HepG2 (cell line): ENCODE measurements around the gene SLC9A9. TPM values are rescaled to one million over a fixed set of nuclear protein-coding genes. Genes with fewer than 3 reads are reported as not detected.

Source experiments
- ATAC-seq: fragments of 200-7000 bp; cut with Tn5 transposase; 3 replicates; pipeline ENCODE4 v1.9.1; 2020; ENCODE audit warnings: mild to moderate bottlenecking, moderate library complexity
- BruUV-seq: library from RNA; stranded (reverse); fragments of 400-500 nt; replicated peaks from 2 replicates; lab custom pipeline; 2021; lab: Mats Ljungman, UMichigan
- CTCF ChIA-PET: fragments of 300-600 bp; formaldehyde crosslinking; extraction: SDS; loops from one replicate; lab custom pipeline; 2021; ENCODE audit warnings: low total read pairs, inconsistent platforms, low intra/inter-chr PET ratio; lab: Yijun Ruan, JAX
- POLR2A ChIA-PET: fragments of 350-600 bp; sonication (Branson Sonifier 250); formaldehyde crosslinking; loops from one replicate; lab custom pipeline; 2020; ENCODE audit warnings: antibody characterized with exemption, inconsistent platforms; lab: Yijun Ruan, JAX
- DNase-seq: peaks from one replicate; pipeline ENCODE4 v3.0.0-alpha.2; 2015; ENCODE audit warnings: low spot score
- FAIRE-seq: peaks from 3 replicates; lab custom pipeline; 2011; peaks lifted over from hg19 to GRCh38; lab: Jason Lieb, UNC
- H2AFZ ChIP-seq: one replicate; pipeline ENCODE4 v1.6.1; 2011; ENCODE audit warnings: low read length, inconsistent platforms
- H3K27ac ChIP-seq: fragments of 300-600 bp; 3 replicates; pipeline ENCODE4 v1.8.0; 2011; ENCODE audit warnings: mixed run types, mild to moderate bottlenecking, mixed read lengths, low read length, inconsistent platforms; ENCODE audit not compliant: insufficient read depth; ENCODE audit errors: extremely low read length
- H3K27me3 ChIP-seq, 2 experiments: fragments of 200-600 bp in 1 of 2; 2 replicates in 1 of 2; 3 replicates in 1 of 2; pipeline versions ENCODE4 v1.6.0 to v1.8.0; 2011; ENCODE audit warnings: low read length in 2 of 2, mild to moderate bottlenecking in 2 of 2, moderate library complexity in 2 of 2, inconsistent platforms in 1 of 2; ENCODE audit not compliant: insufficient read depth in 2 of 2, control insufficient read depth in 1 of 2
- H3K36me3 ChIP-seq, 2 experiments: fragments of 200-600 bp in 1 of 2; replicated peaks in 1 of 2; 2 replicates in 1 of 2; 3 replicates in 1 of 2; pipeline versions ENCODE4 v1.5.1 to v1.8.0; 2011; ENCODE audit warnings: low read length in 2 of 2, inconsistent platforms in 1 of 2; ENCODE audit not compliant: insufficient read depth in 2 of 2, control insufficient read depth in 1 of 2
- H3K4me1 ChIP-seq: 2 replicates; pipeline ENCODE4 v1.5.1; 2012; ENCODE audit warnings: low read length, inconsistent platforms; ENCODE audit not compliant: insufficient read depth
- H3K4me2 ChIP-seq: 2 replicates; pipeline ENCODE4 v1.6.0; 2011; ENCODE audit warnings: low read depth, low read length, inconsistent platforms
- H3K4me3 ChIP-seq, 3 experiments: fragments of 200-600 bp in 1 of 3; sonication (generic), shearing (Covaris generic) in 1 of 3; replicated peaks in 1 of 3; 2 replicates each; pipeline ENCODE4 v1.5.1; 2011 to 2016; ENCODE audit warnings: low read length in 3 of 3, inconsistent platforms in 2 of 3, low read depth in 2 of 3, mild to moderate bottlenecking in 2 of 3, control low read depth in 1 of 3, mixed read lengths in 1 of 3; ENCODE audit not compliant: insufficient read depth in 1 of 3
- H3K79me2 ChIP-seq: one replicate; pipeline ENCODE4 v1.6.1; 2011; ENCODE audit warnings: low read length, inconsistent platforms; ENCODE audit not compliant: insufficient read depth
- H3K9ac ChIP-seq: 2 replicates; pipeline ENCODE4 v1.6.0; 2011; ENCODE audit warnings: mild to moderate bottlenecking, low read depth, low read length, inconsistent platforms; ENCODE audit not compliant: insufficient read depth
- H3K9me3 ChIP-seq: 2 replicates; pipeline ENCODE4 v1.5.1; 2012; ENCODE audit warnings: mild to moderate bottlenecking, low read length
- H4K20me1 ChIP-seq: 2 replicates; pipeline ENCODE4 v1.6.0; 2011; ENCODE audit warnings: inconsistent platforms, mild to moderate bottlenecking, low read length, moderate library complexity; ENCODE audit not compliant: insufficient read depth
- ETV6 ChIP-seq: sonication (generic); formaldehyde crosslinking; conservative IDR thresholded peaks from 2 replicates; pipeline ENCODE4 v1.4.0; 2020; ENCODE audit warnings: missing genetic modification reagents
- FOSL2 ChIP-seq: sonication (generic); formaldehyde crosslinking; IDR thresholded peaks from 2 replicates; pipeline ENCODE4 v1.4.0; 2020; ENCODE audit warnings: missing genetic modification reagents
- FOXA1 ChIP-seq, 2 experiments: fragments of 450-650 bp in 1 of 2; sonication (generic) in 1 of 2; formaldehyde crosslinking in 1 of 2; IDR thresholded peaks; 2 replicates each; pipeline versions ENCODE4 v1.4.0 to v1.6.1; 2016 to 2020; ENCODE audit warnings: missing genetic modification reagents in 1 of 2
- ISX ChIP-seq: sonication (generic); formaldehyde crosslinking; conservative IDR thresholded peaks from 2 replicates; pipeline ENCODE4 v1.5.0; 2020; ENCODE audit warnings: missing genetic modification reagents
- MAFG ChIP-seq: sonication (generic); formaldehyde crosslinking; IDR thresholded peaks from 2 replicates; pipeline ENCODE4 v1.5.1; 2020; ENCODE audit warnings: mild to moderate bottlenecking, missing genetic modification reagents
- MEIS2 ChIP-seq: sonication (generic); formaldehyde crosslinking; IDR thresholded peaks from 2 replicates; pipeline ENCODE4 v1.9.0; 2021; ENCODE audit warnings: mild to moderate bottlenecking, missing genetic modification reagents
- NFE2L1 ChIP-seq: sonication (generic); formaldehyde crosslinking; IDR thresholded peaks from 2 replicates; pipeline ENCODE4 v1.4.0; 2020; ENCODE audit warnings: missing genetic modification reagents, mild to moderate bottlenecking, borderline replicate concordance
- NR3C1 ChIP-seq: sonication (generic); formaldehyde crosslinking; IDR thresholded peaks from 2 replicates; pipeline ENCODE4 v1.4.0; 2020; ENCODE audit warnings: missing genetic modification reagents
- ZNF510 ChIP-seq: sonication (generic); formaldehyde crosslinking; IDR thresholded peaks from 2 replicates; pipeline ENCODE4 v1.4.0; 2020; ENCODE audit warnings: low read depth, mild to moderate bottlenecking, missing genetic modification reagents
- ZNF670 ChIP-seq: sonication (generic); formaldehyde crosslinking; IDR thresholded peaks from 2 replicates; pipeline ENCODE4 v1.8.0; 2022; ENCODE audit warnings: mild to moderate bottlenecking, missing genetic modification reagents, borderline replicate concordance
- WGBS: methylation state at CpG from one replicate; pipeline ENCODE4 v1.1.6; 2017; ENCODE audit warnings: low lambda C conversion rate; 5-methylcytosine and 5-hydroxymethylcytosine counted together
- in situ Hi-C: cut with HindIII; loops from 2 replicates; pipeline ENCODE4 v1.10.0; 2017; ENCODE audit warnings: low pct_unique_long_range_greater_than_20kb; ENCODE audit not compliant: extremely low pct_ligation_motif_present
- intact Hi-C: fragments of 100-400 bp; cut with micrococcal nuclease; formaldehyde crosslinking; loops from one replicate; pipeline ENCODE4 v1.10.0; 2022; ENCODE audit not compliant: unreplicated experiment
- polyA plus RNA-seq, 8 experiments: library from polyadenylated mRNA; depleted of rRNA in 3 of 8; stranded (reverse) in 7 of 8; unstranded in 1 of 8; fragments of >200 nt; fragmentation: Illumina TruSeq in 4 of 8; extraction: Trizol in 4 of 8; gene quantifications; 2 replicates each; pipeline versions ENCODE4 v1.2.1 to v1.2.3, GENCODE V29; 2011 to 2016; ENCODE audit warnings: low read depth in 4 of 8, missing spikeins in 1 of 8, mixed read lengths in 1 of 8; ENCODE audit not compliant: insufficient read depth in 1 of 8
- total RNA-seq, 5 experiments: library from RNA; depleted of rRNA; stranded (reverse); fragments of >200 nt; fragmentation: Illumina TruSeq; extraction: Trizol; gene quantifications; 2 replicates each; pipeline ENCODE4 v1.2.3, GENCODE V29; 2016; ENCODE audit warnings: low read depth in 1 of 5
- TF ChIP-seq, protein P1 (sequence below): IDR thresholded peaks from 2 replicates; pipeline ENCODE4 v1.6.1; 2016; ENCODE audit warnings: missing genetic modification reagents, missing compliant biosample characterization
- TF ChIP-seq, protein P2 (sequence below): sonication (generic); formaldehyde crosslinking; conservative IDR thresholded peaks from 2 replicates; pipeline ENCODE4 v1.4.0; 2020; ENCODE audit warnings: missing genetic modification reagents
- TF ChIP-seq, protein P3 (sequence below): sonication (generic); formaldehyde crosslinking; IDR thresholded peaks from 2 replicates; pipeline ENCODE4 v1.5.0; 2020; ENCODE audit warnings: mild to moderate bottlenecking, missing genetic modification reagents
- TF ChIP-seq, protein P4 (sequence below): sonication (generic); formaldehyde crosslinking; IDR thresholded peaks from 2 replicates; pipeline ENCODE4 v1.5.0; 2020; ENCODE audit warnings: missing genetic modification reagents

The SLC9A9 gene
- total and polyA plus RNA-seq, 2 of the 13 experiments (the other 11 are each of a cell fraction or from before 2014, with no cell fraction given), result not detected

DNA sequence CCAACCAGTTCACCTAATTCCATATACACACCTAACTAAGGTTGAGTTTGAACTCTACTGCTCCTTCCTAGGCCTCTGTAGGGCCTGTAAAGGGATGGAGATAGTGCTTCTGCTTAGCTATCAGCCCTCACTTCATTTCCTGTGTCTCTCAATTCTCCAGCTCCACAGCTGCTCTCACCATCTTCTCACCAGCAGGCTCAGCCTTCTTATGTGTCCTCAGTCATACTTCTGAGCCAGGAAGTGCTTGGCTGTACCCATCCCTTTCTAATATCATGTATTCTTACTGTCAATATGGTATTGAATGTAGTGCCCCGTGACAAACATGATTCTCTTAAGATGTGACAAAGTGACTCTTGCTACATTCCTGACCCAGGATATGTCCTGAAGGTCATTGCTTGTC, 116.9 kb downstream of the SLC9A9 start:
- ATAC-seq (no peak), FAIRE-seq (no peak)
- ChIA-PET POLR2A (no interaction called here), CTCF (no interaction called here)
- Histone ChIP-seq H4K20me1 (no peaks in the 10 kb centered on the region), H3K36me3 (no peaks in the 10 kb centered on the region), H3K9me3 (no peaks in the 10 kb centered on the region), H2AFZ (no peak overlapping the region), H3K79me2 (no peaks in the 10 kb centered on the region), H3K27me3 (no peaks in the 10 kb centered on the region), H3K27ac (no peak overlapping the region), H3K4me1 (no peaks in the 10 kb centered on the region)
- no TSS peak for BruUV-seq
- 0% methylated on average over 1 of the region's 1 CpG for WGBS
- TF ChIP-seq MEIS2, result no peak
- TF ChIP-seq ZNF670 (CRISPR knock-in tag), result no peak
- no peak for TF ChIP-seq NFE2L1 (CRISPR knock-in tag)
- TF ChIP-seq, all 625 proteins: peak for 0
- intact Hi-C loops, result no loop called here
- in situ Hi-C loops, result no loop called here
- no peak overlapping the region for H3K4me3 ChIP-seq
- no peak overlapping the region for H3K9ac ChIP-seq
- no peak overlapping the region for H3K4me2 ChIP-seq
- DNase-seq, result no peak

DNA sequence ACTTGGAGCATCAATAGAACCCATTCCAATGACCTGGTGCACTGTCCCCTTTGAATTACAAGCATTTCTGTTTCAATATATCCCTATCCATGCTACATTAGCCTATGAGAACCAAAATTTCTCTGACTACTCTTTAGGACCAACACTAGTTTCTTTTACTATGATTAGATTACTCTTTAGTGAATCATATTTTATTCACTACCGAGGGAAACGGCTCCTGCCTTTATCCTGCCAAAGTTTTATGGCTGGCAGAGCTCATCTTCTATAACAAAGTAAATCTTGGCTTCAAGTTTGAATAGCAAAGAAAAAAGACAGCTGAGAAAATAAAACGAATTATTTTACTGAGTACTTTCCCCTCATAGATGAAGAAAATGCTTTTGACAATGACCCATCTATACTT, 120.9 kb downstream of the SLC9A9 start:
- Histone ChIP-seq H3K9ac (no peak overlapping the region), H3K9me3 (no peaks in the 10 kb centered on the region), H3K79me2 (no peaks in the 10 kb centered on the region), H3K27me3 (no peaks in the 10 kb centered on the region), H3K27ac (no peak overlapping the region), H2AFZ (no peak overlapping the region), H4K20me1 (no peaks in the 10 kb centered on the region), H3K4me1 (no peaks in the 10 kb centered on the region), H3K36me3 (no peaks in the 10 kb centered on the region), H3K4me3 (no peak overlapping the region), H3K4me2 (no peak overlapping the region)
- BruUV-seq, result no TSS peak
- intact Hi-C loops, result no loop called here
- in situ Hi-C loops, result no loop called here
- ChIA-PET POLR2A (no interaction called here), CTCF (no interaction called here)
- under 1% methylated on average over 3 of the region's 3 CpGs for WGBS
- FAIRE-seq, result no peak
- no peak for ATAC-seq
- DNase-seq, result no peak
- TF ChIP-seq, protein P1, sequence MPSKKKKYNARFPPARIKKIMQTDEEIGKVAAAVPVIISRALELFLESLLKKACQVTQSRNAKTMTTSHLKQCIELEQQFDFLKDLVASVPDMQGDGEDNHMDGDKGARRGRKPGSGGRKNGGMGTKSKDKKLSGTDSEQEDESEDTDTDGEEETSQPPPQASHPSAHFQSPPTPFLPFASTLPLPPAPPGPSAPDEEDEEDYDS (CRISPR knock-in tag), result no peak
- TF ChIP-seq, protein P2, sequence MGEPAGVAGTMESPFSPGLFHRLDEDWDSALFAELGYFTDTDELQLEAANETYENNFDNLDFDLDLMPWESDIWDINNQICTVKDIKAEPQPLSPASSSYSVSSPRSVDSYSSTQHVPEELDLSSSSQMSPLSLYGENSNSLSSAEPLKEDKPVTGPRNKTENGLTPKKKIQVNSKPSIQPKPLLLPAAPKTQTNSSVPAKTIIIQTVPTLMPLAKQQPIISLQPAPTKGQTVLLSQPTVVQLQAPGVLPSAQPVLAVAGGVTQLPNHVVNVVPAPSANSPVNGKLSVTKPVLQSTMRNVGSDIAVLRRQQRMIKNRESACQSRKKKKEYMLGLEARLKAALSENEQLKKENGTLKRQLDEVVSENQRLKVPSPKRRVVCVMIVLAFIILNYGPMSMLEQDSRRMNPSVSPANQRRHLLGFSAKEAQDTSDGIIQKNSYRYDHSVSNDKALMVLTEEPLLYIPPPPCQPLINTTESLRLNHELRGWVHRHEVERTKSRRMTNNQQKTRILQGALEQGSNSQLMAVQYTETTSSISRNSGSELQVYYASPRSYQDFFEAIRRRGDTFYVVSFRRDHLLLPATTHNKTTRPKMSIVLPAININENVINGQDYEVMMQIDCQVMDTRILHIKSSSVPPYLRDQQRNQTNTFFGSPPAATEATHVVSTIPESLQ, result no peak
- TF ChIP-seq, protein P3, sequence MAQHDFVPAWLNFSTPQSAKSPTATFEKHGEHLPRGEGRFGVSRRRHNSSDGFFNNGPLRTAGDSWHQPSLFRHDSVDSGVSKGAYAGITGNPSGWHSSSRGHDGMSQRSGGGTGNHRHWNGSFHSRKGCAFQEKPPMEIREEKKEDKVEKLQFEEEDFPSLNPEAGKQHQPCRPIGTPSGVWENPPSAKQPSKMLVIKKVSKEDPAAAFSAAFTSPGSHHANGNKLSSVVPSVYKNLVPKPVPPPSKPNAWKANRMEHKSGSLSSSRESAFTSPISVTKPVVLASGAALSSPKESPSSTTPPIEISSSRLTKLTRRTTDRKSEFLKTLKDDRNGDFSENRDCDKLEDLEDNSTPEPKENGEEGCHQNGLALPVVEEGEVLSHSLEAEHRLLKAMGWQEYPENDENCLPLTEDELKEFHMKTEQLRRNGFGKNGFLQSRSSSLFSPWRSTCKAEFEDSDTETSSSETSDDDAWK, result no peak
- TF ChIP-seq ISX (CRISPR knock-in tag) (no peak), ZNF510 (CRISPR knock-in tag) (no peak), ETV6 (no peak), MAFG (CRISPR knock-in tag) (no peak), NR3C1 (no peak), FOSL2 (CRISPR knock-in tag) (no peak), FOXA1 (IDR thresholded peaks at IDR 0.05) (no peak), FOXA1 (CRISPR knock-in tag; IDR thresholded peaks at IDR 0.05) (no peak)
- TF ChIP-seq, protein P4, sequence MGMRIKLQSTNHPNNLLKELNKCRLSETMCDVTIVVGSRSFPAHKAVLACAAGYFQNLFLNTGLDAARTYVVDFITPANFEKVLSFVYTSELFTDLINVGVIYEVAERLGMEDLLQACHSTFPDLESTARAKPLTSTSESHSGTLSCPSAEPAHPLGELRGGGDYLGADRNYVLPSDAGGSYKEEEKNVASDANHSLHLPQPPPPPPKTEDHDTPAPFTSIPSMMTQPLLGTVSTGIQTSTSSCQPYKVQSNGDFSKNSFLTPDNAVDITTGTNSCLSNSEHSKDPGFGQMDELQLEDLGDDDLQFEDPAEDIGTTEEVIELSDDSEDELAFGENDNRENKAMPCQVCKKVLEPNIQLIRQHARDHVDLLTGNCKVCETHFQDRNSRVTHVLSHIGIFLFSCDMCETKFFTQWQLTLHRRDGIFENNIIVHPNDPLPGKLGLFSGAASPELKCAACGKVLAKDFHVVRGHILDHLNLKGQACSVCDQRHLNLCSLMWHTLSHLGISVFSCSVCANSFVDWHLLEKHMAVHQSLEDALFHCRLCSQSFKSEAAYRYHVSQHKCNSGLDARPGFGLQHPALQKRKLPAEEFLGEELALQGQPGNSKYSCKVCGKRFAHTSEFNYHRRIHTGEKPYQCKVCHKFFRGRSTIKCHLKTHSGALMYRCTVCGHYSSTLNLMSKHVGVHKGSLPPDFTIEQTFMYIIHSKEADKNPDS, result no peak
